ENCODE results near the gene TEX261. TPM values are rescaled to one million over a fixed set of nuclear protein-coding genes. Genes with fewer than 3 reads are reported as not detected.

Gene TEX261
- total RNA-seq, 1 donor from 2014 or later, result 33.0 TPM

DNA sequence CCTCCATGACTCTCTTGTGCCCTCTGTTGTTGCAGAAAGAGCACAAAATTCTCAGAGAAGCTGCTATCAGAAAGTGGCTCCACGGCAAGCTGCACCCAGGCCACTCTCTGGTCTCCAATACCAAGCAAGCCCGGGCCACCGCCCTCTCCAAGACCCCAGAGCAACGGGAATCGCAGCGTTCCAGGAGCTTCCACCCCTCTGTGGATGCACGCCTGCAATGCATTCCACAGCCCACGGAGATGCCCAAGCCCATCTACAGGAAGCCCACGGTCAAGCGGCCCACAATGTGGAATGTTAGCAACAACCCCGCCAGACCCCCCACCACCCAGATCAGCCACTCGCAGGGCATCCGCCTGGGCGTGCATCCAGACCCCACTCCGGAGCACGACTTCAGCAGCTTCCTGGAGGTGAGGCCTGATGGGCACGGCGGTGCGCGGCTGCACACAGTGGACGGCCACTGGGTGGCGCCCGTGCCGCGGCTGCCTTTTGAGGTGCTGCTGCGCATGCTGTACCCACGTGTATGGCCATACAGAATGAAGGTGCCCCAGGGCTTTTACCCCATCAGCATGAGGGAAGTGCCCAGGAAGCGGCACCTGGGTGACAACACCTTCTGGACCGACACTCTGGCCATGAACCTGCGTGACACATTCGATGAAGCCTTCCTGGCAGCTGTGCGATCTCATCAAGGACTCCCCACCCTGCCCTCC is 9.9 kb downstream of the TEX261 start:
- DNase-seq (ENCODE audit: low spot score in 2 of 2, unreplicated experiment in 2 of 2), result peak in 1 of 2 experiments; percentile 76
- H3K27me3 Mint-ChIP-seq (ENCODE audit: low read depth), result no peaks in the 10 kb centered on the region
- no peak overlapping the region for H3K27ac Mint-ChIP-seq
- TF ChIP-seq, protein P1, sequence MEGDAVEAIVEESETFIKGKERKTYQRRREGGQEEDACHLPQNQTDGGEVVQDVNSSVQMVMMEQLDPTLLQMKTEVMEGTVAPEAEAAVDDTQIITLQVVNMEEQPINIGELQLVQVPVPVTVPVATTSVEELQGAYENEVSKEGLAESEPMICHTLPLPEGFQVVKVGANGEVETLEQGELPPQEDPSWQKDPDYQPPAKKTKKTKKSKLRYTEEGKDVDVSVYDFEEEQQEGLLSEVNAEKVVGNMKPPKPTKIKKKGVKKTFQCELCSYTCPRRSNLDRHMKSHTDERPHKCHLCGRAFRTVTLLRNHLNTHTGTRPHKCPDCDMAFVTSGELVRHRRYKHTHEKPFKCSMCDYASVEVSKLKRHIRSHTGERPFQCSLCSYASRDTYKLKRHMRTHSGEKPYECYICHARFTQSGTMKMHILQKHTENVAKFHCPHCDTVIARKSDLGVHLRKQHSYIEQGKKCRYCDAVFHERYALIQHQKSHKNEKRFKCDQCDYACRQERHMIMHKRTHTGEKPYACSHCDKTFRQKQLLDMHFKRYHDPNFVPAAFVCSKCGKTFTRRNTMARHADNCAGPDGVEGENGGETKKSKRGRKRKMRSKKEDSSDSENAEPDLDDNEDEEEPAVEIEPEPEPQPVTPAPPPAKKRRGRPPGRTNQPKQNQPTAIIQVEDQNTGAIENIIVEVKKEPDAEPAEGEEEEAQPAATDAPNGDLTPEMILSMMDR (IDR thresholded peaks at IDR 0.05; ENCODE audit: unreplicated experiment), result peak; percentile 73
- no peaks in the 10 kb centered on the region for H3K4me1 Mint-ChIP-seq
- peaks cover 18% of the 10 kb centered on the region for H3K36me3 Mint-ChIP-seq
- H3K9me3 Mint-ChIP-seq, result no peaks in the 10 kb centered on the region
- H3K4me3 Mint-ChIP-seq, result no peak overlapping the region

DNA sequence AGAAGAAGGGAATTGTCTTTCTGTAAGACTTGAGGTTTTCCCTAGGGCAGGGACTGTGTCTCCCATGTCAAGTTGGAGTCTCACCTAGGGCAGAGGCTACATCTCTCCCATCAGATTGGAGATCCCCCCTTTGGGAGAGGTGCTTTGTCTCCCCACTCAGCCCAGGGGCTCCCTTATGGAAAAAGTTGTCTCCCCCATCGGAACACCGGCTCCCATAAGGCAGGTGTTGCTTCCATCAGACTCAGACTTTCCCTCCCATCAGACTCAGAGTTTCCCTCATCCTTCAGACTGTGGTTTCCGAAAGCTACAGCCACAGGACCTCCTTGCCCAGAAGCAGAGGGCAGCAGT is 10.5 kb downstream of the TEX261 start:
- Mint-ChIP-seq H3K27ac (no peak overlapping the region), H3K27me3 (ENCODE audit: low read depth) (no peaks in the 10 kb centered on the region), H3K9me3 (no peaks in the 10 kb centered on the region), H3K4me3 (no peak overlapping the region), H3K36me3 (peaks cover 18% of the 10 kb centered on the region), H3K4me1 (no peaks in the 10 kb centered on the region)
- TF ChIP-seq, protein P1 (IDR thresholded peaks at IDR 0.05; ENCODE audit: unreplicated experiment), result no peak
- no peak for DNase-seq (ENCODE audit: low spot score in 2 of 2, unreplicated experiment in 2 of 2)

GRCh38 chr2:70983506-70984227 is 11.0 kb downstream of the TEX261 start:
- H3K36me3 Mint-ChIP-seq, result peaks cover 16% of the 10 kb centered on the region
- H3K27ac Mint-ChIP-seq, result no peak overlapping the region
- no peaks in the 10 kb centered on the region for H3K9me3 Mint-ChIP-seq
- TF ChIP-seq, protein P1 (IDR thresholded peaks at IDR 0.05; ENCODE audit: unreplicated experiment), result no peak
- H3K4me1 Mint-ChIP-seq, result no peaks in the 10 kb centered on the region
- no peaks in the 10 kb centered on the region for H3K27me3 Mint-ChIP-seq (ENCODE audit: low read depth)
- no peak for DNase-seq (ENCODE audit: low spot score in 2 of 2, unreplicated experiment in 2 of 2)
- no peak overlapping the region for H3K4me3 Mint-ChIP-seq

GRCh38 chr2:70982971-70983370 is 11.7 kb downstream of the TEX261 start:
- DNase-seq (ENCODE audit: low spot score in 2 of 2, unreplicated experiment in 2 of 2), result no peak
- Mint-ChIP-seq H3K9me3 (no peaks in the 10 kb centered on the region), H3K27ac (no peak overlapping the region), H3K27me3 (ENCODE audit: low read depth) (no peaks in the 10 kb centered on the region), H3K4me1 (peaks cover 3% of the 10 kb centered on the region), H3K36me3 (peaks cover 13% of the 10 kb centered on the region), H3K4me3 (no peak overlapping the region)
- TF ChIP-seq, protein P1 (IDR thresholded peaks at IDR 0.05; ENCODE audit: unreplicated experiment), result no peak

- Mint-ChIP-seq H3K27ac (no peak overlapping the region), H3K27me3 (ENCODE audit: low read depth) (no peaks in the 10 kb centered on the region), H3K4me1 (peaks cover 10% of the 10 kb centered on the region), H3K36me3 (peaks cover 13% of the 10 kb centered on the region), H3K9me3 (no peaks in the 10 kb centered on the region), H3K4me3 (no peak overlapping the region)
- no peak for DNase-seq (ENCODE audit: low spot score in 2 of 2, unreplicated experiment in 2 of 2)
- TF ChIP-seq, protein P1 (IDR thresholded peaks at IDR 0.05; ENCODE audit: unreplicated experiment), result no peak
Observed at GRCh38 chr2:70981866-70982810, 12.5 kb downstream of the TEX261 start.
